CD8-positive, alpha-beta memory T cell (primary cell): ENCODE measurements around the gene SLC23A2. TPM values are rescaled to one million over a fixed set of nuclear protein-coding genes. Genes with fewer than 3 reads are reported as not detected.

ENCODE experiments used
- CTCF ChIA-PET: fragments of 350-600 bp; sonication (Branson Sonifier 250); formaldehyde crosslinking; loops from one replicate; lab custom pipeline; 2021; ENCODE audit warnings: antibody characterized with exemption; lab: Charles Lee
- POLR2A ChIA-PET: fragments of 350-600 bp; sonication (Branson Sonifier 250); formaldehyde crosslinking; loops from one replicate; lab custom pipeline; 2021; ENCODE audit warnings: antibody characterized with exemption; lab: Charles Lee
- DNase-seq, 5 donors: peaks; one replicate each; pipeline versions ENCODE4 v3.0.0 to v3.0.0-alpha.2; 2020 to 2022; ENCODE audit warnings: mixed read lengths in 1 of 5
- H3K27ac ChIP-seq: one replicate; pipeline ENCODE4 v1.7.0; 2013; ENCODE audit warnings: low read depth, mild to moderate bottlenecking, low read length, moderate library complexity
- H3K27me3 ChIP-seq: 2 replicates; pipeline ENCODE4 v1.7.0; 2013; ENCODE audit warnings: low read length, mild to moderate bottlenecking; ENCODE audit not compliant: insufficient read depth, poor library complexity, severe bottlenecking
- H3K36me3 ChIP-seq: 2 replicates; pipeline ENCODE4 v1.7.0; 2013; ENCODE audit warnings: mild to moderate bottlenecking, low read length, moderate library complexity; ENCODE audit not compliant: insufficient read depth
- H3K4me1 ChIP-seq: 2 replicates; pipeline ENCODE4 v1.7.0; 2013; ENCODE audit warnings: mild to moderate bottlenecking, low read length, moderate library complexity; ENCODE audit not compliant: insufficient read depth
- H3K4me3 ChIP-seq: 2 replicates; pipeline ENCODE4 v1.7.0; 2013; ENCODE audit warnings: mild to moderate bottlenecking, low read length
- H3K9me3 ChIP-seq: 2 replicates; pipeline ENCODE4 v1.7.0; 2013; ENCODE audit warnings: mild to moderate bottlenecking, low read length
- H3K27ac Mint-ChIP-seq, 8 donors: one replicate each; pipeline ENCODE4 v1.8.0; 2020 to 2021; ENCODE audit warnings: mixed read lengths in 8 of 8, mild to moderate bottlenecking in 6 of 8, inconsistent platforms in 3 of 8, moderate library complexity in 3 of 8
- H3K27me3 Mint-ChIP-seq, 2 donors: one replicate each; pipeline ENCODE4 v1.8.0; 2020 to 2021; ENCODE audit warnings: mixed read lengths in 2 of 2, mild to moderate bottlenecking in 1 of 2, moderate library complexity in 1 of 2
- H3K36me3 Mint-ChIP-seq, 3 donors: one replicate each; pipeline ENCODE4 v1.8.0; 2020 to 2021; ENCODE audit warnings: mixed read lengths in 3 of 3, inconsistent platforms in 1 of 3, mild to moderate bottlenecking in 1 of 3
- H3K4me1 Mint-ChIP-seq, 3 donors: one replicate each; pipeline ENCODE4 v1.8.0; 2020 to 2021; ENCODE audit warnings: mixed read lengths in 3 of 3, inconsistent platforms in 1 of 3, mild to moderate bottlenecking in 1 of 3
- H3K4me3 Mint-ChIP-seq, 7 donors: one replicate each; pipeline ENCODE4 v1.8.0; 2020 to 2021; ENCODE audit warnings: mixed read lengths in 7 of 7, mild to moderate bottlenecking in 6 of 7, moderate library complexity in 4 of 7, inconsistent platforms in 2 of 7
- H3K9me3 Mint-ChIP-seq, 5 donors: one replicate each; pipeline ENCODE4 v1.8.0; 2020 to 2022; ENCODE audit warnings: mixed read lengths in 5 of 5, mild to moderate bottlenecking in 3 of 5, moderate library complexity in 2 of 5, inconsistent platforms in 1 of 5
- polyA plus RNA-seq: library from polyadenylated mRNA; unstranded; fragments of 300-500 nt; fragmentation: Illumina TruSeq; gene quantifications from one replicate; pipeline ENCODE4 v1.2.3, GENCODE V29; 2021
- total RNA-seq, 2 experiments: library from RNA; stranded (reverse); gene quantifications; one replicate each; pipeline ENCODE4 v1.2.3, GENCODE V29; 2021

The SLC23A2 gene
- total and polyA plus RNA-seq, 3 experiments from 2014 or later: 6.7 to 24.3 (median 20.6) TPM

DNA sequence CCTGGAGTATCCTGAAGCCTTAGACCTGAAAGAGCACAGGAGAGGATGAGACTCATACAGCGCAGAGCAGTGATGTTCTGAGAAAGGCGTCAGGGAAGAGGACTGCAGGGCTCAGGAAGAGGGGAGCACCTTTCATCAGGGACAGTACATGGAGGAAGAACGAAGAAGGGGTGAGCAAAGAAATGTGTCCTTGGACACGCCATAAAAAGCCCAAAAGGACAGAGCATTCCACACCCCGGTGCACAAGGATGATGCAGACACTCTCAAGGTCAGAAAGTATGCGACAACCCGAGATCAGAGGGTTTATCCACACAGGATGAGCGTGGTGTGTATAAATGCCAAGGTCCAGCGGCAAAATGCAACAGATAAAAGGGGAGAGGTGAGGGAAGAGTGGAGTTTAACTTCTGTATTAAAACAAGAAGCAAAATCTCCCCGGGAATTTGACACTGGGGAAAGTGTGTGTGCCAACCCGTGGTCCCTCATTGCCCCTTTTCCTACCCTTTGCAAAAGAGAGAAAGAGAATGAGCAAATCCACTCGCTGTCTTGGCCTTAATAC lies 64.4 kb downstream of the SLC23A2 start:
- Histone ChIP-seq H3K4me3 (no peak overlapping the region), H3K27ac (no peak overlapping the region), H3K9me3 (no peaks in the 10 kb centered on the region), H3K27me3 (no peaks in the 10 kb centered on the region), H3K36me3 (no peaks in the 10 kb centered on the region), H3K4me1 (no peaks in the 10 kb centered on the region)
- ChIA-PET CTCF (interaction anchor here (1.3 kb wide), 1 partner anchor 12 kb away, joined by 3 read pairs; no protein-coding TSS in a partner anchor), POLR2A (no interaction called here)
- no peaks in the 10 kb centered on the region for H3K27me3 Mint-ChIP-seq
- no peaks in the 10 kb centered on the region for H3K9me3 Mint-ChIP-seq
- peaks cover 0 to 24% (median 5%) of the 10 kb centered on the region in 3 donors for H3K36me3 Mint-ChIP-seq
- no peak overlapping the region for H3K4me3 Mint-ChIP-seq
- H3K4me1 Mint-ChIP-seq: peaks cover 2 to 24% (median 15%) of the 10 kb centered on the region in 3 donors
- no peak overlapping the region for H3K27ac Mint-ChIP-seq
- DNase-seq: no peak

DNA sequence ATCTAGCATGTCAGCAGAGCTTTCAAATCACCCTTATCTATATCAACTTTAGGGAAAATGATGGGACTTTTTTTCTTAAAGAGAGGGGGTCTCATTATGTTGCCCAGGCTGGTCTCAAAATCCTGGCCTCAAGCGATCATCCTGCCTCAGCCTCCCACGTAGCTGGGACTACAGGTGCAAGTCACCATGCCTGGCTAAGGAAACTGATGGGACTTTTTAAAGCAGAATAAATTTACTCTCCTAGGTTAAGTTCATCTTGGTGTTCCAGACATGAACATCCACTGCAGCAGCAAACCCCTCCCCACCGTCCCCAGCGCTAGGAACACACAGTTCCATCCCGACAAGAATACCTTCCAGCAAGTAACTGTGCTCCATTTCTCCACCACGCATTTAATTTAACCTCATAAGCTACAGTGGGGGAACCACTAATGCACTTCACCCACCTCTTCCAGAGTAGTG lies 64.9 kb downstream of the SLC23A2 start:
- Mint-ChIP-seq H3K36me3 (peaks cover 0 to 28% (median 5%) of the 10 kb centered on the region in 3 donors), H3K9me3 (no peaks in the 10 kb centered on the region), H3K4me3 (no peak overlapping the region), H3K27me3 (no peaks in the 10 kb centered on the region), H3K27ac (peak overlapping the region in 1 of 8 donors; percentile 33), H3K4me1 (peaks cover 0 to 21% (median 15%) of the 10 kb centered on the region in 3 donors)
- Histone ChIP-seq H3K4me1 (no peaks in the 10 kb centered on the region), H3K9me3 (no peaks in the 10 kb centered on the region), H3K27ac (no peak overlapping the region), H3K36me3 (no peaks in the 10 kb centered on the region), H3K4me3 (no peak overlapping the region), H3K27me3 (no peaks in the 10 kb centered on the region)
- POLR2A ChIA-PET: no interaction called here
- CTCF ChIA-PET: interaction anchor here (1.3 kb wide), 1 partner anchor 12 kb away, joined by 3 read pairs; no protein-coding TSS in a partner anchor
- no peak for DNase-seq

DNA sequence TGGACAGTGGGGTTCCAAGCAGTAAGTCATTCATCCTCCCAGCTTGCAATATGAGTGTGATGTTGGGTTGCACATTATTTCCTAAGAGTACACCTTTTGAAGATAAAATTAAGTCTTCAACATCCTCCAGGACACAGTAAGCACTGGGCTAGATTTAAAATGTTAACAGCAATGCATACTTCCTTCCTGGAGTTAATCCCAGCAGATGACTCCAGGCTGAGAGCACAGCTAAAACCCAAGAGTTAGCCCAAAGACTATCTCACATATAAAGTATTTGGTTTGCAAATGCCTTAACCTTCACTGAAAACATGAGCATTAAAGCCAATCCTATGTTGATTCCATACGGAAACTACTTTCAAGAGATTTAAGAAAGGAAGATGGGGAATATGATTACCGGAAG lies 69.2 kb downstream of the SLC23A2 start:
- no peaks in the 10 kb centered on the region for H3K9me3 ChIP-seq
- H3K4me3 Mint-ChIP-seq: no peak overlapping the region
- CTCF ChIA-PET: interaction anchor here (1.0 kb wide), 1 partner anchor 24 kb away, joined by 4 read pairs; no protein-coding TSS in a partner anchor

DNA sequence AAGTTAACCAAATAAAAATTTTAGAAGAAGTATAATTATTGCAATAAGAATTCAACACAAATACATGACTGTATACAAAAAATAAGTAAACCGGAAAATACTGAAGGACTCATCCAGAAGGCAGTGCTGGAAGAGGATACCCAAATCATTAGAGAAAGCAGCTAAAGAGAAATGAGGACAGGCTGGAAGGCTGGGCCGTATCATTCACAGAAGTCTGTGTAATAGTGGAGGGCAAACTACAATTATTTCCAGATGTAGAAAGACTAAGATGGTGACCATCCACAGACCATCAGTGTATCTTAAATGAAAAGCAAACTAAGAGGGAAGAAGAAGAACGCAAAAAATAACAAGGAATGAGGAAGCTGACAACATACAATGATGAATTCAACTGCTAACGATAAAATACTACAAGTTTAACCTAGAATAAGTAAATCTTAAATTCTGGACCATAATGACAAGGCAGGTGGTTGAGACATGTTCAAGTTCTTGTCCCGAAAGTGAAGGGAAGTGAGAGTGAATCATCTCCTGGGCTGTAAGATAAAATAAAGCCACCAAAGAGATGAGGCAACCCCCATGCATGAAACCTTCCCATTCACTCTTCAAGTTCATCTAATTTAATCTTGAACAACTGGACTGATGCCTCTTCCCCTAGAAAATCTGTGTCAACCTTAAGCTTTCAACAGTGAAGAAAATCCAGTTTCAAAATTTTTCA lies 71.5 kb downstream of the SLC23A2 start:
- Mint-ChIP-seq H3K4me3 (no peak overlapping the region), H3K27ac (no peak overlapping the region), H3K27me3 (no peaks in the 10 kb centered on the region), H3K36me3 (peaks cover 3 to 62% (median 9%) of the 10 kb centered on the region in 3 donors), H3K9me3 (no peaks in the 10 kb centered on the region), H3K4me1 (peaks cover 2 to 10% (median 10%) of the 10 kb centered on the region in 3 donors)
- H3K4me3 ChIP-seq: no peak overlapping the region
- H3K27ac ChIP-seq: no peak overlapping the region
- no peaks in the 10 kb centered on the region for H3K27me3 ChIP-seq
- no peaks in the 10 kb centered on the region for H3K4me1 ChIP-seq
- no peaks in the 10 kb centered on the region for H3K36me3 ChIP-seq
- CTCF ChIA-PET: no interaction called here
- no peaks in the 10 kb centered on the region for H3K9me3 ChIP-seq
- POLR2A ChIA-PET: no interaction called here
- no peak for DNase-seq

More for the DNA sequence above, 69.2 kb downstream of the SLC23A2 start:
- Mint-ChIP-seq H3K4me1 (peaks cover 2 to 10% (median 7%) of the 10 kb centered on the region in 3 donors), H3K27ac (no peak overlapping the region), H3K9me3 (no peaks in the 10 kb centered on the region), H3K36me3 (peaks cover 3 to 54% (median 9%) of the 10 kb centered on the region in 3 donors), H3K27me3 (no peaks in the 10 kb centered on the region)
- no peak for DNase-seq
- Histone ChIP-seq H3K27me3 (no peaks in the 10 kb centered on the region), H3K4me1 (no peaks in the 10 kb centered on the region), H3K4me3 (no peak overlapping the region), H3K36me3 (no peaks in the 10 kb centered on the region), H3K27ac (no peak overlapping the region)
- POLR2A ChIA-PET: no interaction called here

DNA sequence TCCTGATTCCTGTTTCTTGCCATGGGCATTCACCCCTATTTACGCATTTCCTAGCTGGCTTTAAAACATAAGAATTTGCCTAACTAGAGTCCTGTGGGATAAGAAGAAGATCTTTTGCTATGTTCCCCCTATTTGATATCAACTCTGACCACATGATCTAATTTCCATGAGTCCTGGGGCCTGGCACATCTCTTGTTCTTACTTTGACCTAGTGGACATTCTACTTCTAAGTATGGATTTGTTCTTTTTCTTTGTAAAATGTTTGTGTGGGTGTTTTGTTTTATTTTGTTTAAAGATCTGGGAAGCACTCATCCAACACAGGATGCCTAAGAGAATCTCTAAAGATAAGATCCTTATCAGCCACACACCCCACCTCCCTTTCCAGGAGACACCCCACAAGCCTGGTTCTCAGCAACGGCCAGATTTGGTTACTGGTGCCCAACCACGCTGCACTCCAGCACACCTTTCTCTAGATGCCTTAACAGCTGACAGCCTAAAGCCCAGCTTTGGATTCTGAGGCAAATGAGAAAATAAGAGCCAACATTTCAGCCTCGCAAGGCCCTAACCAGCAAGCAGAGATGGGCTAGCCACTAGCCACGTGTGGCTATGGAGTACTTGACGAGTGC lies 74.7 kb downstream of the SLC23A2 start:
- no peaks in the 10 kb centered on the region for H3K27me3 Mint-ChIP-seq
- CTCF ChIA-PET: no interaction called here
- POLR2A ChIA-PET: no interaction called here

DNA sequence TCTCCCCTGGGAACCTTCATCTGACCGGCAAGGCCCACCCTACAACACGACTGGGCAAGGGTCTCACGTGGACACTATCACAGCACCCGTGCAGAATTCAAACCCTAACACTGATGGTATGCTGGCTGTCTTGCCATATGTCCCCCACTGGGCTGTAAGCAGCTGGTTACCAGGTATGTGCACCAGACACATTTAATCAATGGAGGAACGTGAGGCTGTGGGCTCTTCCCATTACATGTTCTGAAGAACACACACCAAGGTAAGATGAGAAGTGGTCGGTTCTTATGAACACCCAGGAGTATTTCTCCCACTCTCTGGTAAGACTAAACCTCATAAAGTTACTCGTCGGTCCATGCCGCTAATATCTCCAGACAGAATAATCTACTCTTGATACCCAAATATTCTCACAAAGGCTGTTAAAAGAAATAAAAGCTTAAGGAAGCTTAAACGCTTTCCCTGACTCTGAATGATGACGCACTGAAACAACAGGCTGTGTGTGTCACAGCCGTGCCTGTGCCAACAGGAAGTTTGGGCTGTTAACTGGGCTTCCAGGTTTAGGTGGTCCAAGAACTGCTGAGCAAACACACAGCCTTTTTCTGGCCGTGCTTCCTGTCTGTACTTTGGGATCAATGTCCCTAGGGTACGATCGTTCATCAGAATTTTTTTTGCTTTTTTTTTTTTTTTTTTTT lies 75.3 kb downstream of the SLC23A2 start:
- Mint-ChIP-seq H3K27ac (peak overlapping the region in 1 of 8 donors; percentile 24), H3K9me3 (no peaks in the 10 kb centered on the region), H3K36me3 (peaks cover 6 to 51% (median 9%) of the 10 kb centered on the region in 3 donors), H3K4me3 (no peak overlapping the region), H3K4me1 (peaks cover 8 to 16% (median 14%) of the 10 kb centered on the region in 3 donors), H3K27me3 (no peaks in the 10 kb centered on the region)
- H3K27me3 ChIP-seq: no peaks in the 10 kb centered on the region
- DNase-seq: no peak
- no peaks in the 10 kb centered on the region for H3K36me3 ChIP-seq
- no peaks in the 10 kb centered on the region for H3K9me3 ChIP-seq
- ChIA-PET POLR2A (no interaction called here), CTCF (no interaction called here)
- H3K27ac ChIP-seq: no peak overlapping the region
- H3K4me3 ChIP-seq: no peak overlapping the region
- no peaks in the 10 kb centered on the region for H3K4me1 ChIP-seq

More for the DNA sequence above, 74.7 kb downstream of the SLC23A2 start:
- Histone ChIP-seq H3K36me3 (no peaks in the 10 kb centered on the region), H3K9me3 (no peaks in the 10 kb centered on the region), H3K4me3 (no peak overlapping the region), H3K27me3 (no peaks in the 10 kb centered on the region), H3K27ac (no peak overlapping the region), H3K4me1 (no peaks in the 10 kb centered on the region)
- no peak overlapping the region for H3K4me3 Mint-ChIP-seq
- no peak for DNase-seq
- H3K9me3 Mint-ChIP-seq: no peaks in the 10 kb centered on the region
- H3K4me1 Mint-ChIP-seq: peaks cover 6 to 16% (median 11%) of the 10 kb centered on the region in 3 donors
- H3K36me3 Mint-ChIP-seq: peaks cover 6 to 57% (median 9%) of the 10 kb centered on the region in 3 donors
- H3K27ac Mint-ChIP-seq: peak overlapping the region in 1 of 8 donors; percentile 24

DNA sequence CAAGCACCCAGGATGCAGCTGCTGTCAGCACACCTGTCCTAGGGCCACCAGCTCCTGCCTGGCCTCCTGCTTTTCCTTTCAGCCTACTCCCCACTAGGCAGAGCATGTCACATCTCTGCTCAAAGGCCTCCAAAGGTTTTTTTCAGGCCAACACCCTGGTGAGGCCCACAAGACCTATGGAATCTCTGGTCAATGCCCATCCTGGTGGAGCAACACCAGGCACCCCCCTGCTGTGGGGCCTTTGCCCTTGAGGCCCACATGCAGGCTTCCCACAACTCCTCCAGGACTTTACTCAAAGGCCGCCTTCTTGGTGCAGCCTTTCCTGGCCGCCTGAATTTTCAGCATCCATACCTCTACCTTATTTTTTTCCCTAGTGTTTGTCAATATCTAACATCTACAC lies 76.9 kb downstream of the SLC23A2 start:
- H3K9me3 Mint-ChIP-seq: no peaks in the 10 kb centered on the region
- H3K36me3 Mint-ChIP-seq: peaks cover 5 to 48% (median 11%) of the 10 kb centered on the region in 3 donors

More for the DNA sequence above, 76.9 kb downstream of the SLC23A2 start:
- ChIA-PET CTCF (no interaction called here), POLR2A (no interaction called here)
- Histone ChIP-seq H3K4me1 (no peaks in the 10 kb centered on the region), H3K27ac (no peak overlapping the region), H3K27me3 (no peaks in the 10 kb centered on the region), H3K9me3 (no peaks in the 10 kb centered on the region), H3K36me3 (no peaks in the 10 kb centered on the region), H3K4me3 (no peak overlapping the region)
- no peak for DNase-seq
- Mint-ChIP-seq H3K4me1 (peaks cover 17 to 23% (median 20%) of the 10 kb centered on the region in 3 donors), H3K27me3 (no peaks in the 10 kb centered on the region), H3K4me3 (no peak overlapping the region), H3K27ac (peak overlapping the region in 3 of 8 donors; percentile 51 to 82 (median 55))
